Retinal pigment epithelial cell (primary cell): ENCODE data around the gene SYK.
A peak's percentile ranks its signal among the peaks of the same experiment; 100 is the strongest.

Source experiments
- DNase-seq: peaks from one replicate; pipeline ENCODE4 v3.0.0-alpha.2; 2010; ENCODE audit warnings: low read depth
- H3K4me3 ChIP-seq: 2 replicates; pipeline ENCODE4 v1.5.1; 2011; ENCODE audit warnings: mild to moderate bottlenecking, low read length, control low read depth, moderate library complexity
- CTCF ChIP-seq: conservative IDR thresholded peaks from 2 replicates; pipeline ENCODE4 v1.5.1; 2011; ENCODE audit warnings: low read depth, low read length, control low read depth, inconsistent platforms

Gene SYK

GRCh38 chr9:90921104-90921503, 119.5 kb downstream of the SYK start:
- no peak for DNase-seq
- H3K4me3 ChIP-seq: no peak overlapping the region
- TF ChIP-seq CTCF: no peak

- TF ChIP-seq CTCF: no peak
- DNase-seq: no peak
- H3K4me3 ChIP-seq: no peak overlapping the region
These were observed 120.3 kb downstream of the SYK start for GRCh38 chr9:90921969-90922368.

GRCh38 chr9:90925581-90926257, 124.1 kb downstream of the SYK start:
- peak; percentile 39 for DNase-seq
- no peak overlapping the region for H3K4me3 ChIP-seq

GRCh38 chr9:90926936-90927335, 125.3 kb downstream of the SYK start:
- DNase-seq: no peak
- no peak overlapping the region for H3K4me3 ChIP-seq
- TF ChIP-seq CTCF: no peak

More at GRCh38 chr9:90925581-90926257, 124.1 kb downstream of the SYK start:
- TF ChIP-seq CTCF: no peak

- no peak overlapping the region for H3K4me3 ChIP-seq
- DNase-seq: no peak
- no peak for TF ChIP-seq CTCF
These were observed 125.9 kb downstream of the SYK start for GRCh38 chr9:90927496-90927895.

- DNase-seq: no peak
- no peak overlapping the region for H3K4me3 ChIP-seq
- no peak for TF ChIP-seq CTCF
These were observed 128.0 kb downstream of the SYK start for GRCh38 chr9:90929626-90930025.

GRCh38 chr9:90933468-90933867, 131.8 kb downstream of the SYK start:
- no peak for TF ChIP-seq CTCF
- DNase-seq: no peak
- H3K4me3 ChIP-seq: no peak overlapping the region
